Lung (tissue), 12 donors: Measurements from ENCODE around the gene FANCC. TPM values are rescaled to one million over a fixed set of nuclear protein-coding genes. Genes with fewer than 3 reads are reported as not detected.

ENCODE experiments used
- ATAC-seq: fragments of 200-7000 bp; cut with Tn5 transposase; one replicate; pipeline ENCODE4 v1.9.1; 2020; ENCODE audit warnings: moderate number of reproducible peaks; ENCODE audit not compliant: insufficient read depth, low FRiP score
- DNase-seq, 3 donors: peaks; one replicate each; pipeline ENCODE4 v3.0.0-alpha.2; 2013 to 2017
- H3K27ac ChIP-seq, 2 donors: one replicate each; pipeline ENCODE4 v1.5.1; 2013; ENCODE audit warnings: mild to moderate bottlenecking in 2 of 2, moderate library complexity in 2 of 2, control low read depth in 1 of 2, inconsistent platforms in 1 of 2, low read depth in 1 of 2, low read length in 1 of 2
- H3K27me3 ChIP-seq, 3 donors: one replicate each; pipeline ENCODE4 v1.5.1; 2013; ENCODE audit warnings: low read length in 2 of 3; ENCODE audit not compliant: control insufficient read depth in 3 of 3, insufficient read depth in 3 of 3
- H3K36me3 ChIP-seq, 4 donors: one replicate each; pipeline ENCODE4 v1.5.1; 2013; ENCODE audit warnings: low read length in 4 of 4, mild to moderate bottlenecking in 1 of 4, moderate library complexity in 1 of 4; ENCODE audit not compliant: control insufficient read depth in 4 of 4, insufficient read depth in 4 of 4
- H3K4me1 ChIP-seq, 5 donors: one replicate each; pipeline ENCODE4 v1.5.1; 2013; ENCODE audit warnings: low read length in 5 of 5, mild to moderate bottlenecking in 2 of 5, moderate library complexity in 1 of 5; ENCODE audit not compliant: control insufficient read depth in 5 of 5, insufficient read depth in 5 of 5
- H3K4me3 ChIP-seq: one replicate; pipeline ENCODE4 v1.5.1; 2013; ENCODE audit warnings: mild to moderate bottlenecking, control low read depth, moderate library complexity
- H3K9ac ChIP-seq, 2 donors: one replicate each; pipeline ENCODE4 v1.5.1; 2013; ENCODE audit warnings: low read length in 2 of 2, control low read depth in 1 of 2; ENCODE audit not compliant: insufficient read depth in 1 of 2
- H3K9me3 ChIP-seq, 4 donors: one replicate each; pipeline ENCODE4 v1.5.1; 2013; ENCODE audit warnings: low read length in 3 of 4, mild to moderate bottlenecking in 1 of 4, moderate library complexity in 1 of 4; ENCODE audit not compliant: control insufficient read depth in 4 of 4, insufficient read depth in 3 of 4
- CTCF ChIP-seq: IDR thresholded peaks from 2 replicates; pipeline ENCODE4 v1.5.1; 2012; ENCODE audit warnings: mild to moderate bottlenecking; ENCODE audit errors: control extremely low read depth, extremely low read depth
- WGBS, 2 donors: extraction: QIAGEN DNeasy Blood & Tissue Kit; methylation state at CpG; one replicate each; pipeline ENCODE4 v1.1.7; 2013; 5-methylcytosine and 5-hydroxymethylcytosine counted together
- polyA plus RNA-seq, 2 donors: library from polyadenylated mRNA; stranded (reverse); fragments of 200-250 nt; gene quantifications; one replicate each; pipeline ENCODE4 v1.2.1, GENCODE V29; 2013
- total RNA-seq, 2 donors: library from RNA; depleted of rRNA in 1 of 2; stranded (reverse); fragments of >200 nt in 1 of 2; gene quantifications; one replicate each; pipeline ENCODE4 v1.2.1, GENCODE V29; 2014 to 2021
- donor health status: control.
- donor health status: control.
- donor health status: Bipolar disorder and iron deficiency.
- donor health status: healthy.
- donor health status: DM: yes; HTN: yes; CAD: no.

FANCC gene
- total and polyA plus RNA-seq, 4 donors: 4.4 to 20.0 (median 8.7) TPM

GRCh38 chr9:95085036-95085770 lies 232.3 kb downstream of the FANCC start:
- DNase-seq: no peak
- H3K4me3 ChIP-seq: no peak overlapping the region
- WGBS, 2 donors: 91 to 94% methylated on average over 29 of the region's 29 CpGs
- H3K4me1 ChIP-seq: peaks cover 0 to 12% (median 1%) of the 10 kb centered on the region in 5 donors
- no peak overlapping the region for H3K9ac ChIP-seq
- no peak overlapping the region for H3K27ac ChIP-seq
- H3K36me3 ChIP-seq: peaks cover 10 to 67% (median 51%) of the 10 kb centered on the region in 4 donors
- ATAC-seq: no peak
- no peak for TF ChIP-seq CTCF
- peaks cover 0 to 7% (median 0%) of the 10 kb centered on the region in 4 donors for H3K9me3 ChIP-seq
- H3K27me3 ChIP-seq: no peaks in the 10 kb centered on the region

GRCh38 chr9:95084254-95084934 lies 233.1 kb downstream of the FANCC start:
- Histone ChIP-seq H3K4me3 (no peak overlapping the region), H3K9me3 (peaks cover 0 to 7% (median 0%) of the 10 kb centered on the region in 4 donors), H3K4me1 (peaks cover 0 to 11% (median 4%) of the 10 kb centered on the region in 5 donors), H3K27ac (peak overlapping the region in 1 of 2 donors; percentile 6), H3K36me3 (peaks cover 10 to 60% (median 50%) of the 10 kb centered on the region in 4 donors), H3K9ac (no peak overlapping the region), H3K27me3 (no peaks in the 10 kb centered on the region)
- 92 to 94% methylated on average over 19 of the region's 19 CpGs for WGBS, 2 donors
- DNase-seq (no peak), ATAC-seq (no peak)
- no peak for TF ChIP-seq CTCF

DNA sequence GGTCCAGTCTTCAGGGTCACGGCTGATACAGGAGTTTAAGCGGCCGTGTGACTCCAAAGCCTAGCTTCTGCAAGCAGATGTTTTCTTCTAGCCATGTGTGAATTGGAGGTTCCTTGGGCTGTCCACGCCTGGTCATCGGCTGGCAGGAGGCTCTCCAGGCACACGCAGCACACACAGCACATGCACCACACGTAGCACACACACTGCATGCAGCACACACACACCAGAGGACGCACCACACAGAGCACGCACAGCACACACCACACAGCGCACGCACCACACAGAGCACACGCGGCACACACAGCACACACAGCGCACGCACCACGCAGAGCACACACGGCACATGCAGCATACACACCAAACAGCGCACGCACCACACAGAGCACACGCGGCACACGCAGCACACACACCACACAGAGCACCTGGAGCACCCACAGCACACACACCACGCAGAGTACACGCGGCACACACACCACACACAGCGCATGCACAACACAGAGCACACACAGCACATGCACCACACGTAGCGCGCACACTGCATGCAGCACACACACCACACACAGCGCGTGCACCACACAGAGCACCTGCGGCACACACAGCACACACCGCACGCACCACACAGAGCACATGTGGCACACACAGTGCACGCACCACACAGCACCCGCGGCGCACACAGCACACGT lies 234.3 kb downstream of the FANCC start:
- no peak for TF ChIP-seq CTCF
- Histone ChIP-seq H3K9ac (no peak overlapping the region), H3K27me3 (no peaks in the 10 kb centered on the region), H3K4me1 (peaks cover under 1 to 23% (median 11%) of the 10 kb centered on the region in 5 donors), H3K9me3 (peaks cover 0 to 7% (median 0%) of the 10 kb centered on the region in 4 donors), H3K27ac (peak overlapping the region in 1 of 2 donors; percentile 32), H3K4me3 (no peak overlapping the region), H3K36me3 (peaks cover 10 to 63% (median 48%) of the 10 kb centered on the region in 4 donors)
- DNase-seq: no peak
- WGBS, 2 donors: 95 to 97% methylated on average over 39 of the region's 39 CpGs
- ATAC-seq: no peak
